ENCODE measurements around the gene STK11IP.

The STK11IP gene, protein sequence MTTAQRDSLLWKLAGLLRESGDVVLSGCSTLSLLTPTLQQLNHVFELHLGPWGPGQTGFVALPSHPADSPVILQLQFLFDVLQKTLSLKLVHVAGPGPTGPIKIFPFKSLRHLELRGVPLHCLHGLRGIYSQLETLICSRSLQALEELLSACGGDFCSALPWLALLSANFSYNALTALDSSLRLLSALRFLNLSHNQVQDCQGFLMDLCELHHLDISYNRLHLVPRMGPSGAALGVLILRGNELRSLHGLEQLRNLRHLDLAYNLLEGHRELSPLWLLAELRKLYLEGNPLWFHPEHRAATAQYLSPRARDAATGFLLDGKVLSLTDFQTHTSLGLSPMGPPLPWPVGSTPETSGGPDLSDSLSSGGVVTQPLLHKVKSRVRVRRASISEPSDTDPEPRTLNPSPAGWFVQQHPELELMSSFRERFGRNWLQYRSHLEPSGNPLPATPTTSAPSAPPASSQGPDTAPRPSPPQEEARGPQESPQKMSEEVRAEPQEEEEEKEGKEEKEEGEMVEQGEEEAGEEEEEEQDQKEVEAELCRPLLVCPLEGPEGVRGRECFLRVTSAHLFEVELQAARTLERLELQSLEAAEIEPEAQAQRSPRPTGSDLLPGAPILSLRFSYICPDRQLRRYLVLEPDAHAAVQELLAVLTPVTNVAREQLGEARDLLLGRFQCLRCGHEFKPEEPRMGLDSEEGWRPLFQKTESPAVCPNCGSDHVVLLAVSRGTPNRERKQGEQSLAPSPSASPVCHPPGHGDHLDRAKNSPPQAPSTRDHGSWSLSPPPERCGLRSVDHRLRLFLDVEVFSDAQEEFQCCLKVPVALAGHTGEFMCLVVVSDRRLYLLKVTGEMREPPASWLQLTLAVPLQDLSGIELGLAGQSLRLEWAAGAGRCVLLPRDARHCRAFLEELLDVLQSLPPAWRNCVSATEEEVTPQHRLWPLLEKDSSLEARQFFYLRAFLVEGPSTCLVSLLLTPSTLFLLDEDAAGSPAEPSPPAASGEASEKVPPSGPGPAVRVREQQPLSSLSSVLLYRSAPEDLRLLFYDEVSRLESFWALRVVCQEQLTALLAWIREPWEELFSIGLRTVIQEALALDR

DNA sequence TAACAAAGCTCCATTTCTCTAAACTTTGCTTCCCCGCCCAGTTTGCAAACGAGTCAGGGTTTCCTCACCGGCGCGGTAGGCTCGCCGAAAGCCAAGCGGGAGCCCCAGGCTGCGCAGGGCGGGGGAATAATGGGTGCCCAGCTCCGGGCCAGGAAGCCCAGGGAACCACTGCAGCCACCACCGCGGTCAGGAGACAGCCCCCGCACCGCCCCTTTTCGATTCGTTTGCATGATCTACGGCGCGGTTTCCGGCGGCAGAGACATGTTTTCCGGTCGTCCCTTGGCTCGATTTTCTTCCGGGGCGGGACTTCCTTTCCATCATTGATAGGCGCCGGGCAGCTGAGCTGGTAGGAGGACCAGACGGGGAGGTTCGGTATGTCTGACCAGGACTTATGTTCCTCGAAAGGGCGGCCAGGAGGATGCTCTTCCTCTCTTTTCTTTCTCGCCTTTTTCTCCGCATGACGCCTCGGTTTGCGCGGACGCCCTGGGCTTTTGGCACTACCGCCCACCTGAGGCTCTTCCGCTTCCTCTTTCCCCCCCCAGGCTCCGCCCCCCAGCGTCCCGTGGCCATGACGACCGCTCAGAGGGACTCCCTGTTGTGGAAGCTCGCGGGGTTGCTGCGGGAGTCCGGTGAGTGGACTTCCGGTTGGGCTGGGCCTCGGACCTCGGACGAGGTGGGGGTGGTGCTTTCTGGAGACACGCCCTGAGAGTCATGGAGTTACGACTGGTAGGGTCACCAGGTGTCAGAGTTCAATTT is at the start of gene STK11IP:
Gene STK11IP, plus strand, starts transcription at position 306 of the 756 bp plus-strand sequence. Its CDS starts 263 bp downstream, at position 569.
- peak; percentile 96 for DNase-seq

DNA sequence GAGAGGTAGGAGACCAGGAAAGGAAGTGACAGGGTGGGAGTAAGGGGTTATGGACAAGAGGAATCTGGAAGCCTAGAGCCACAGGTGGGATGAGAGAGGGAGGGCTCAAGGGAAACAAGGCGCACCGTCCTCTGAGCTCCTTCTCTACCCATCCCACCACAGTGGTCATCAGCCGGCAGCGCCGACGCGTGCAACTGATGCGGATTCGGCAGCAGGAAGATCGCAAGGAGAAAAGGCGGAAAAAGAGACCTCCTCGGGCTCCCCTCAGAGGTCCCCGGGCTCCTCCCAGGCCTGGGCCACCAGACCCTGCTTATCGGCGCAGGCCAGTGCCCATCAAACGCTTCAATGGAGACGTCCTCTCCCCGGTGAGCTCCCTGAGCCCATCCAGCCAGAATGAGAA is 48.7 kb upstream of the STK11IP start:
- DNase-seq, result no peak

DNA sequence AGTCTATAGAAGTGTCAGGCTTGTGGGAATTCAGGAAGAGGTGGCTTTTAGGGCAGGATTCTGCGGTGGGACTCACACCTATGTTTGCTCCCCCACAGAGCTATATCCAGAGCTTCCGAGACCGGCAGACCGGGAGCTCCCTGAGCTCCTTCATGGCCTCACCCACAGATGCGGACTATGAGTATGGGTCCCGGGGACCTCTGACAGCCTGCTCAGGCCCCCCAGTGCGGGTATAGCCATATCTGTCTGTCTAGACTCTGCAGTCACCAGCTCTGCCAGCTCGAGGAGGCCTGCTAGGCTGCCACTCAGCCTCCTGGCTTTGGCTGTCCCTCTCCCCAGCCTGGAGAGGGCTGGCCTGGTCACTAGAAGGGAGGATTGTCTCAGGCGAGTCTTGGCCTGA is 48.0 kb upstream of the STK11IP start:
- DNase-seq, result no peak

DNA sequence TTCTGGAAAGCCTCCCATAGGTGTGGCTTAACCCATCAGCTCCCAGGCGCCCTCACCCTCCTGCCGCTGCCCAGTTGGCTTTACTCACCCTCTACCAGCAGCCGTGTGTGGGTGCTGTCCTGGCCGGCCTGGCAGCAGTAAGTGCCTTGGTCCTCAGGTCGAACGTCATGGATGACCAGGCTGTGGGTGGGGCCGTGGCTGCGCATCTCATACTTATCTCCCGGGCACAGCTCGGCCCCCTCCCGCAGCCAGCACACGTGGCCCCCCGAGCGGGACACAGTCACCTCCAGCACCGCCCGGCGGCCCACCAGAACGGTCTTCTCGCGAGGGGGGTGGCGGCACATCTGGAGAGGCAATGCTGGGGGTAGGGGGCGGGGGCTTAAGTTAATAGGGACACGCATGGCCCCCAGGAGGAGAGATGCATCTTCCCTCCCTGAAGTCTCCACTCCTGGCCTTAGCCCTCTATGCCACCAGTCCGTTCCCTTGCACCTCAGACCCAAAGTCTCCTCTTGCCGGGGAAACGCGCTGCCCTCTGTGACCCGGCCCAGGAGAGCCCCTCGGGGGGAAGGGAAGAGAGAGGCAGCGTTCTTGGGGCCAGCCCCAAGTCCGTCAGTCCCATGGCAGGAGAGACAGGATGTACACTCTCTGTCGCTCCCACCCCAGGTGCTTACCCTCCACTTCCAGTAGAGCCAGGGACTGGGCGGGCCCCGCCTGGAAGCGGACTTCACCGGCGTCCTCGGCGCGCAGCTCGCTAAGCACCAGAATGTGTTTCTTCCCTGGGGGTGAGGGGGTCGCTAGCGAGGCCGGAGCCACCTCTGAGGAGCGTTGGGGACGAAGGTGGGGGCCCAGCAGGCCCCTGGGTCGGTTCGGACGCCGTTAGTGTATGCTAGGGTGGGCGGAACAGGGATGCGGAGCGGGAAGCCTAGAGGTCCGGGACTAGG is 45.9 kb upstream of the STK11IP start:
- DNase-seq, result peak; percentile 67

DNA sequence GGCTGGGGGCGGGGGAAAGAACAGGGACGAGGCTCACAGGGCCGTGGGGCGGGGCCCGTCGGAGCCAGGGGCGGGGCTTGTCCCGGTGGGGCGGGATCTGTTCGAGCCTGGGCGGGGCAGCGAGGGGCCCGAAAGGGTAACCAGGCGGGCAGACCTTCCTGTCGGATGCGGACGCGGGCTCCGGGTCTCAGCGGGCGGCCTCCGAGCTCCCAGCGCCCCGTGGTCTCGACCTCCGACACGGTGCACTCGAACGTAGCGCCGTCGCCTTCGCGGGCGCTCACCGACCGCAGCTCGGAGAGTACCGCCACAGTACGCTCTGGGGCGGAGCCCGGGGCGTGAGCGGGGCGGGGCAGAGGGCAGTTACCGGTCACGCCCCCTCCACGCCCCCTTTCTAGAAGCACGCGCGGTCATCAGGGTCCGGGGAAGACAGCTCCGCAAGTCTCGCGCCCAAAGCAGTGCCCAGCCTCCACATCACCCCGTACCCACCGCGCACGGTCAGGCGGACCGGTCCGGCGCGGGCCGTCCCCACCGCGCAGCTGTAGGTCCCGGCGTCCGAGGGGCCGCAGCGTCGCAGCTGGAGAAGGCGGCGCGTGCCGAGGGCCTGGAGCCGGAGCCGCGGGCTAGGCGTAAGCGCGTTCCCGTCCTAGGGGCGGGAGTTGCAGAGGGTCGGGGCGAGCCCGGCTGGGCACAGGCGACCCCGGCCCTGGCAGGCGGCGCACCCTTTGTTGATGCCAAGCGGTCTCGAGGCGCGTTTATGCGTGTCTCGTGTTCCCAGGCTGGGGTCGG is 45.1 kb upstream of the STK11IP start:
- DNase-seq, result peak; percentile 93

DNA sequence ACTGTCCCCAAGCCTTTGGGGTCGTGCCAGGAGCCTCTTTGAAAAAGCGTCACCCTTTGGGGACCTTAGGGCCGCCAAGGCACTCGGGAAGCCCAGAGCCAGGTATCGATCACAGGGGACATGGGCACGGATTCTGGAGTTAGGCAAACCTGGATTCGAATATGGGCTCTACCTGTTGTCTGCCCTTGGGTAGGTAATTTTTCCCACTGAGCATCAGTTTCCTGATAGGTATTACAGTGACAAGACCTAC is 44.6 kb upstream of the STK11IP start:
- no peak for DNase-seq

DNA sequence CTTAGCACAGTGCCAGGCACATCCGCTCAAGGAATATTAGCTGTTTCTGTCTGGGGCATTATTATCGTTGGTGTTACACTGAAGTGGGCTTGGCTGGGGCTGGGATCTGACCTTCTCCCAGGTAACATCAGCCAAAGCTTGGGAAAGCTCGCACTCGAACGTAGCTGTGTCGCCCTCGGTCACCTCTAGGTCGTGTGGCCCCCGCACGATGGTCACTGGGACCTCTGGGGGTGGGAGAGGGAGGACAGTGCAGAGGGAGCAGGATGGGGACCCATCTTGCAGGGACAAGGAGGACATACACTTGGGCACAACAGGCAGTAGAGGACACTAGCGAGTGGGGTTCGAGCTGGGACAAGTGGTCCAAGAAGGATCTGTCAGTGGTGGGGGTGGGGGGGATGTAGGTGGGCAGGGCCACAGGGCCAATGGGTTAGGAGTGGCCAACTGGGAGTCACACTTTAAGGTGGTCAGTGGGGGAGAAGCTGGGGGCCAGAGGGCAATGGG is 44.1 kb upstream of the STK11IP start:
- DNase-seq, result no peak

DNA sequence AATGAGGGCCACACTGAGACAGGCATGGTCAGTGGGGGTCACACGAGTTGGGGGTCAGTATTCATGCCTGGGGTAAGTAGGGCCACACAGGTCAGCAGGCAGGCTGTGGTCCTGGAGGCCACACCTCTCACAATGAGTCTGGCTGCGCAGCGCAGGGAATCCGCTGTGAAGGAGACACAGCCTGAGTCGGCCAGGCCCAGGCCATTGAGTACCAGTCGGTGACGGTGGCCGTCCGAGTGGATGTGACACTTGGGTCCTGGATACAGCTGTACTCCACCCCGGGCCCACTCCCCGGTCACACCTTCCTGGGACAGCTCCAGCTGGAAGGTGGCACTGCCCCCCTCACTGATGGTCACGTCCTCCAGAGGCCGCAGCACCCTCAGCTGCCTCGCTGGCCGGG is 43.3 kb upstream of the STK11IP start:
- DNase-seq, result no peak

DNA sequence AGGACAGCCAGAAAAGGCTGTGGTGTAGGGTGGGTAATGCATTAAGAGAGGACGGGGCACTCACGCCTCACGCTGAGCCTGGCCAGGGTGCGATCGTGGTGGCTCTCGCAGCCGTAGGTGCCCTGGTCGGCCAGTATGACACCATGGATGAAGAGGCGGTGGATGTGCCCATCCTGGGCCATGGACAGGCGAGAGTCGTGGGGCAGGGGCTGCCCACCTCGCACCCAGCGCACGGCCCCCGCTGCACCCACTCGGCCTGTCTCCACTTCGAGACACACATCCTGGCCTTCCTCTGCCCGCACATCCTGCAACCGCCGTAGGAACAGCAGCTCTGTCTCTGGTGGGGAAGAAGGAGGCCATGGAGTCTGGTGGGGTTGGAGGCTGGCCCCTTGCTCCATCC is 41.7 kb upstream of the STK11IP start:
- DNase-seq, result no peak

DNA sequence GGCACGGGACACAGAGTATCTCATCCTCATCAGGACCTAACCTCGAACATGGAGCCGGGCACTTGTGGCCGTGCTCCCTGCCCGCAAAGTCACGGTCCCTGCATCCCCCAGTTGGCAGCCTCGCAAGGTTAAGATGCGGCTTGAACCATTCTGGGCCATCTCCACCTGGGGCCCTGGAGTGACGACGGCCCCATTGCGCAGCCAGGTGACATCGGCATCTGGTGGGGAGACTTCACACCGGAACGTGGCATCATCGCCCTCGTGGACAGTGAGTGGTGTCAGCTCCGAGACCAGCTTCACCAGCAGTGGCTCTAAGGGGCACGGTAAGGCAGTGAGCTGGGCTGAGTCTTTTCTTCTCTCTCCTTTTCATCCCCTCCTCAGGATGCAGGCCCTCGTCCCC is 41.2 kb upstream of the STK11IP start:
- no peak for DNase-seq

DNA sequence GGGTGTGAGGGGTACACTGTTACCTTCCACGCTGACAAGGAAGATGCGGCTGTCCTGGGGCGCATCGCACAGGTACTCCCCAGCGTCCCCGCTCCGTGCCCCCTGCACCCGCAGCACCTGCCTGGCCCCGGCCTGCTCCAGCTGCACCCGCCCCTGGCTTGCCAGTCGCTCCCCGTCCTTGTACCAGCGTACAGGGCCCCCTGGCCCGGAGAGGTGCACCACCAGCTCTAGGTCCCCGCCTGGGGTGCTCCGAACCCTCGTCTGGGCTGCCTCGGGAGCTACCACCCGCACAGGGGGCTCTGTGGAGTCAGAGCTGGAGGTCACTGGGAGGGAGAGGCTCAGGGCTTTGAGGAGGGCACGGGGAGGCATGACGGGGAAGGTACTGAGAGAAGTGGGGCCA is 40.3 kb upstream of the STK11IP start:
- DNase-seq, result no peak

DNA sequence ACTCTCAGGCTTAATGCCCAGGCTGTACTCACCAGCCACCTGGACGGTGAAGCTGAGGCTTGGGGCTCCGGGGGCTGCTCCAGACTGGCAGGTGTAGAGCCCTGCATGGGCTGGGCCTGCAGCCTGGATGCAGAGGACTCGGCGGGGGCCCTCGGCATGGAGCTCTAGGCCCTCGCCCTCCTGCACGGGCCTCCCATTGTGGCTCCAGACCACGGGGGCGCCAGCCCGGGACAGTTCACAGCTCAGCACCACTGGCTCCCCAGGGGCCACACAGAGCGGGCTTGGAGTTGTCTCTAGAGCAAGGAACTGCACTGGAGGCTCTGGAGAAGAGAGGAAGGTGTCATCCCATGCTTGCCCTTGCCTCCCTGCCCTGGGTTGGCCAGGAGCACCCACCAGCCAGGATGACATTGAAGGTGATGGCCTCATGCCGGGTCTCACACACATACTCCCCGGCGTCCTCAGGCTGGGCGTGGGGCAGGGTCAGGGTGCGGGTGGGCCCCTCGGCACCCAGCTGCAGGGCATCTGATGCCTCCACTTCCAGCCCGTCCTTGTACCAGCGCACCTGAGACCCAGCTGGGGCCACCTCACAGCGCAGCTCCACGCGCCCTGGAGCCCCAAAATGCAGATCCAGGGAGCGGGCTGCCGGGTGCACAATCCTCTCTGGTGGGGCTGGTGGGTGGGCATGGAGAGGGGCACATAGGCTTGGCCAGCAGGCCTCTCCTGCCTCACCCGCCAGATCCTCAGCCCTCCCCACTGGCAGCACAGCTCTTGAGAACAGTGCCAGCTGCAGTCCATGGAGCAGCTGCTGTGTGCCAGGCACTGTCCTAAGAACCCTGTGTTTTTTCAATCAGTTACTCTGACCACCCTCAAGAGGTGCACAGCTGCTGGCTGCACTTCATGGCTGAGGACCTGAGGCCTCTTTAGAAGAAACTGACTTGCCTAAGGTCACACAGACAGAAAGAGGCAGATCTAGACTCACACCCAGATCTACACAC is 39.6 kb upstream of the STK11IP start:
- DNase-seq, result no peak

DNA sequence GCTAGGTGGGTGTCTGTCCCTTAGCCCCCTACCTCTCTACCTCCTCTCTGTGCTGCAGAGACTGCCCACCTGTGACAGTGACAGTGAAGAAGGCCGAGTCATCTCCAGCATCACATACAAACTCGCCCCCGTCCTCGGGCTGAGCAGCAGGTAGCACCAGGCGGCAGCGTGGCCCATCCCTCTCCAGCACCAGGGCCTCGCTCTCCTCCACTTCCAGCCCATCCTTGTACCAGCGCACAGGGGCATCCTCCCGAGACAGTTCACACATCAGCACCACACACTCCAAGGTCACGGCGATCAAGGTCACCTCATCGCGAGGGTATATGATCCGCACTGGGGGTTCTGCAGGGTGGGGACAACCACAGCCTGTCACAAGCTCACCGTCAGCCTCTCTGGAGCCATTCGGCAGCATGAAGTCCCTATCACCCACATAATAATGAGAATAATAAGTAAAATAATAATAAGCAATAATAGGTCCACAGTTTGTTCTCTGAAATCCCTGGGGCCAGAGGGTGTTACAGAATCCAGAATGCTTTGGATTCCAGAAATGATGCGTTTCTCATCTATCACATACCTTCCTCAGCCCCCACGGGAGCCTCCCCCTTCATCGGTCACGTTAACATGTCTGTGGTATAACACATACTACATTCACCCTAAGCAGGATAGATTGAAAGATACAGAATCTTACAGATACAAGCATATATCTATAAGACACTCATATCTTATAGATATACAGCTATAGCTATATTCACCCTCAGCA is 38.3 kb upstream of the STK11IP start:
- DNase-seq, result peak; percentile 54

DNA sequence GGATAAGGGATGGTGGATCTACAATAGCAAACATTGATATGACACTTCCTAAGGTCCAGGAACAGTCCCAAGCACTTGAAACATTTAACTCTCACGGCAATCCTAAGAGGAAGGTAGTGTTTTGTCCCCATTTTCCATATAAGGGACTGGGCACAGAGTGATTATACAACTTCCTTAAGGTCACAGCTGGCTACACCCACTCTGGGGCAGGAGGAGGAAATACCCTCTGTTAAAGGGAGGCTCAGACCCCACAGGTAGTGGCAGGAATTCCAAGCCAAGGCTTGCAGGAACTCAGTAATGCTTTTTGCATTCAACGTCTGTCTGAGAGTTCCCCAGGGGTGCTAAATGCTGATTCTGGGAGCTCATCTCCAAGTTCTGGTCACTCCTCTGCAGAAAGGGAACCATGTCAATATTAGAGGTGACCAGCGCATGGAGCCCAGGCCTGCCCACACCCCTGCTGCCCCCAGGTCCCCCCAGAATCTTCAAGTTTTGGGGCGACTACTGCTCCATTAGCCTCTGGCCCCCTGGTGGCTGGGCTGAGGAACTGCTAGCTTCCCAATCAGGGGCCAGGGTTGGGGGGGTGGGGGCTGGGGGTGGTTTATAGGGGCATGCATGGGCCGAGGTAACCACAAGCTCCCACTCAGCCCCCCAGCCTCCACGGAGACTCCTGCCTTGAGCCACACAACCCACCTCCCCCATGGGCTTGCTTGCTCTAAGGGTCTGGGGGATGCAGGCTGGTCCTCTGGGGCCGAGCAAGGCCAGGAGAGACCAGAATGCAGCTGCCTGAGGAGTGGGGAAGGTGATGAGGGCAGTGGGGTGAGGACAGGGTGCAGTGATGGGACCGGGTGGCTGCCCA is 37.4 kb upstream of the STK11IP start:
- DNase-seq, result peak; percentile 71

DNA sequence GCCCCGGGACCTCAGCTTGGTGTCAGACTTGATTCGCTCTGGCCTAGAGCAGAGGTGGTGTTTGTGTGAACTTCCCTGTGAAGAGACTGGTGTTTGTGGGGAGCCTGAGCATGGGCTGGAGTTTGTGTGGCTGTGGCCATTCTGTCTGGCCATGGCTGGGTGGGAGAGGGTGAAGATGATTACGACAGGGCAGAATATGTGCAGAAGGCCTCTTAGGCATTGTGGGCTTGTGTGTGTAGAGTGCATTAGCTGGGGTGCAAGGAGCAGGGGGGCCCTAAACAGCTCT is 36.8 kb upstream of the STK11IP start:
- DNase-seq, result peak; percentile 44

DNA sequence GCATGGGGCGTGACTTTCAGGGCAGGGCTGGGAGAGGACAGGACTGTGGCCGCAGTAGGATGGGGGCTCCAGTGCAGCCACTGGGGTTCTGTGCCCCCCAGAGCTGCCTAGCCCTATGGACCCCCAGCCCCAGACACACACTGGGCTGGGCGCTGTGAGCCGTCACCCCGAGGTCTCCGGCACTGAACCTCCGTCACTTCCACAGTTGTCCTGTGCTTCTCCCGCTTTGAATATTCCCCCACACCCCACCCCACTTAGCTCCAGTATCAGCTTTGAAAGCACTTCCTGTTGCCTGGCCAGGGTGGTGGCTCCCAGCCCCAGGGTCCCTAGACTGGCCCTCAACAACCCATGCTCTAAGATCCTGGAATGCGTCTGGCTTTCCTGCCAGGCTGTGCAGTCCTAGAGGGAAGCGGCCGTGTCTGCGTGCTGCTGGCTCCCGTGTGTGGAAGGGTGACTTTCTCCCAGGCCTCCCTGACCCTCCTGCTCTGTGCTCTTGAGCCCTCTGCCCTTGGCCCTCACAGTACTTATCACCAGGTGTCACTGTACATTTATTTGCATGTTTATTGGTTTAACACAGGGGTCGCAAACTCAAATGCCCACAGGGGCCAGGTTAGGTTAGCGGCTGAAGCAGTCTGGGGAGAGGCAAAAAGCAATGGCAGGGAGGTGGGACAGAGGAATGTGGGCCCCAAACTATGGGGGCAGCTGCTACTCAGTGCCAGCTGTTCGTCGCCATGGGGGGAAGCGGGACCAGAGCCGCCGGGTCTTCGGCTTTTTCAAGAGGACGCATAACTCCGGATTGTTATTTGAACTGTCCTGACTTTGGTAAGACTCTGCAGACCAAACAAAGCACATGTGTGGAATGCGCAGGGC is 36.2 kb upstream of the STK11IP start:
- peak; percentile 50 for DNase-seq
